H1 (cell line): ENCODE measurements around the gene FOXN1. TPM values are rescaled to one million over a fixed set of nuclear protein-coding genes. Genes with fewer than 3 reads are reported as not detected.

Source experiments
- CTCF ChIA-PET: fragments of 300-600 bp; sonication (Branson Sonifier 250); formaldehyde crosslinking; loops from one replicate; lab custom pipeline; 2021; ENCODE audit not compliant: partially characterized antibody; lab: Charles Lee
- POLR2A ChIA-PET: fragments of 300-600 bp; sonication (Branson Sonifier 250); formaldehyde crosslinking; loops from one replicate; lab custom pipeline; 2021; ENCODE audit warnings: inconsistent platforms; ENCODE audit not compliant: partially characterized antibody; lab: Charles Lee
- DNase-seq, 2 experiments: peaks; one replicate each; pipeline versions ENCODE4 v3.0.0 to v3.0.0-alpha.2; 2010 to 2022; ENCODE audit warnings: low spot score in 2 of 2, low read depth in 1 of 2, mixed read lengths in 1 of 2
- FAIRE-seq: peaks from 2 replicates; lab custom pipeline; 2011; peaks lifted over from hg19 to GRCh38; lab: Jason Lieb, UNC
- H2AFZ ChIP-seq: 2 replicates; pipeline ENCODE4 v1.8.1; 2012; ENCODE audit warnings: low read length, inconsistent platforms
- H2AK5ac ChIP-seq: 2 replicates; pipeline ENCODE4 v1.6.1; 2013; ENCODE audit warnings: low read depth, low read length
- H2BK120ac ChIP-seq: replicated peaks from 2 replicates; pipeline ENCODE3; 2013; ENCODE audit warnings: low read depth, low read length, inconsistent platforms
- H2BK12ac ChIP-seq: 2 replicates; pipeline ENCODE4 v1.6.1; 2013; ENCODE audit warnings: low read depth, low read length
- H2BK15ac ChIP-seq: 2 replicates; pipeline ENCODE4 v1.6.1; 2013; ENCODE audit warnings: low read length
- H2BK20ac ChIP-seq: 2 replicates; pipeline ENCODE4 v1.6.1; 2013; ENCODE audit warnings: low read length
- H2BK5ac ChIP-seq: 2 replicates; pipeline ENCODE4 v1.6.1; 2013; ENCODE audit warnings: low read depth, low read length
- H3K14ac ChIP-seq: 2 replicates; pipeline ENCODE4 v1.6.1; 2013; ENCODE audit warnings: inconsistent platforms; ENCODE audit not compliant: insufficient read length
- H3K18ac ChIP-seq: 2 replicates; pipeline ENCODE4 v1.6.1; 2013; ENCODE audit warnings: low read length; ENCODE audit errors: extremely low read depth
- H3K23ac ChIP-seq: 2 replicates; pipeline ENCODE4 v1.6.1; 2013; ENCODE audit warnings: inconsistent platforms; ENCODE audit not compliant: insufficient read length
- H3K23me2 ChIP-seq: 2 replicates; pipeline ENCODE4 v1.6.1; 2013; ENCODE audit warnings: low read depth, low read length
- H3K27ac ChIP-seq: 2 replicates; pipeline ENCODE4 v1.6.1; 2011; ENCODE audit warnings: low read depth, low read length, inconsistent platforms
- H3K27me3 ChIP-seq, 4 experiments: replicated peaks in 1 of 4; 1 replicate in 1 of 4; 2 replicates in 3 of 4; pipeline versions ENCODE4 v1.6.1 to v1.8.1; 2011 to 2013; ENCODE audit warnings: low read length in 3 of 4, mild to moderate bottlenecking in 3 of 4, inconsistent platforms in 2 of 4, mixed read lengths in 2 of 4, moderate library complexity in 1 of 4; ENCODE audit not compliant: control insufficient read depth in 3 of 4, insufficient read depth in 3 of 4; ENCODE audit errors: extremely low read depth in 1 of 4
- H3K36me3 ChIP-seq, 4 experiments: 2 replicates each; pipeline versions ENCODE4 v1.6.1 to v1.8.1; 2011 to 2013; ENCODE audit warnings: mild to moderate bottlenecking in 4 of 4, low read length in 3 of 4, moderate library complexity in 2 of 4, control low read depth in 1 of 4, inconsistent platforms in 1 of 4; ENCODE audit not compliant: insufficient read depth in 4 of 4, control insufficient read depth in 2 of 4
- H3K4ac ChIP-seq: replicated peaks from 2 replicates; pipeline ENCODE3; 2013; ENCODE audit warnings: low read length, low read depth, mixed read lengths, inconsistent platforms; ENCODE audit not compliant: insufficient read length
- H3K4me1 ChIP-seq, 4 experiments: replicated peaks in 1 of 4; 1 replicate in 1 of 4; 2 replicates in 3 of 4; pipeline versions ENCODE4 v1.6.1 to v1.8.1; 2011 to 2013; ENCODE audit warnings: low read length in 3 of 4, inconsistent platforms in 2 of 4, mixed read lengths in 1 of 4; ENCODE audit not compliant: insufficient read depth in 4 of 4, control insufficient read depth in 3 of 4
- H3K4me2 ChIP-seq, 2 experiments: 2 replicates each; pipeline versions ENCODE4 v1.6.1 to v1.8.1; 2011 to 2013; ENCODE audit warnings: low read depth in 2 of 2, low read length in 2 of 2, control low read depth in 1 of 2, inconsistent platforms in 1 of 2, mild to moderate bottlenecking in 1 of 2; ENCODE audit not compliant: insufficient read depth in 1 of 2
- H3K4me3 ChIP-seq, 4 experiments: fragments of 200-600, 300-600 bp in 1 of 4; sonication (generic), shearing (Covaris generic), sonication (Bioruptor Twin) in 1 of 4; 2 replicates each; pipeline versions ENCODE4 v1.5.1 to v1.8.1; 2011 to 2016; ENCODE audit warnings: low read length in 4 of 4, low read depth in 3 of 4, control low read depth in 2 of 4, inconsistent platforms in 2 of 4, mild to moderate bottlenecking in 2 of 4, mixed read lengths in 1 of 4, moderate library complexity in 1 of 4; ENCODE audit not compliant: insufficient read depth in 2 of 4; ENCODE audit errors: extremely low read depth in 1 of 4
- H3K56ac ChIP-seq: replicated peaks from 2 replicates; pipeline ENCODE3; 2013; ENCODE audit warnings: low read depth, mild to moderate bottlenecking, mixed read lengths, low read length, inconsistent platforms; ENCODE audit not compliant: insufficient read length
- H3K79me1 ChIP-seq: 2 replicates; pipeline ENCODE4 v1.6.1; 2013; ENCODE audit warnings: low read depth, low read length, control low read depth
- H3K79me2 ChIP-seq, 2 experiments: 2 replicates each; pipeline versions ENCODE4 v1.6.1 to v1.8.1; 2012 to 2013; ENCODE audit warnings: low read length in 2 of 2, mild to moderate bottlenecking in 2 of 2, inconsistent platforms in 1 of 2; ENCODE audit not compliant: insufficient read depth in 2 of 2, control insufficient read depth in 1 of 2
- H3K9ac ChIP-seq, 4 experiments: replicated peaks in 1 of 4; 1 replicate in 1 of 4; 2 replicates in 3 of 4; pipeline versions ENCODE4 v1.6.1 to v1.8.1; 2011 to 2013; ENCODE audit warnings: low read depth in 3 of 4, low read length in 3 of 4, control low read depth in 2 of 4, mild to moderate bottlenecking in 2 of 4, moderate library complexity in 2 of 4, inconsistent platforms in 1 of 4; ENCODE audit errors: extremely low read depth in 1 of 4
- H3K9me3 ChIP-seq, 2 experiments: 2 replicates each; pipeline versions ENCODE4 v1.6.1 to v1.8.1; 2012 to 2013; ENCODE audit warnings: mild to moderate bottlenecking in 2 of 2, moderate library complexity in 2 of 2, control low read depth in 1 of 2, inconsistent platforms in 1 of 2, low read depth in 1 of 2, low read length in 1 of 2, mixed read lengths in 1 of 2; ENCODE audit not compliant: insufficient read depth in 2 of 2
- H4K20me1 ChIP-seq, 2 experiments: replicated peaks in 1 of 2; 2 replicates each; pipeline versions ENCODE3 to v1.8.1; 2011 to 2013; ENCODE audit warnings: inconsistent platforms in 2 of 2, low read length in 2 of 2, mild to moderate bottlenecking in 1 of 2; ENCODE audit not compliant: insufficient read depth in 2 of 2, control insufficient read depth in 1 of 2
- H4K5ac ChIP-seq: 2 replicates; pipeline ENCODE4 v1.6.1; 2013; ENCODE audit warnings: low read length, low read depth, mixed read lengths, inconsistent platforms; ENCODE audit not compliant: insufficient read length
- H4K8ac ChIP-seq: 2 replicates; pipeline ENCODE4 v1.8.0; 2013; ENCODE audit warnings: mild to moderate bottlenecking, moderate library complexity, low read length, inconsistent platforms; ENCODE audit not compliant: insufficient read depth; ENCODE audit errors: extremely low read depth
- H4K91ac ChIP-seq: replicated peaks from 2 replicates; pipeline ENCODE3; 2013; ENCODE audit warnings: low read length, mixed read lengths, inconsistent platforms; ENCODE audit not compliant: insufficient read length
- HDAC2 ChIP-seq, 2 experiments: fragments of 300-600 bp in 1 of 2; sonication (generic) in 1 of 2; IDR thresholded peaks; 2 replicates each; pipeline ENCODE4 v1.6.1; 2011 to 2012; ENCODE audit warnings: low read depth in 2 of 2, low read length in 2 of 2, mild to moderate bottlenecking in 2 of 2, moderate library complexity in 2 of 2, borderline replicate concordance in 1 of 2, inconsistent platforms in 1 of 2
- HDAC6 ChIP-seq: IDR thresholded peaks from one replicate; pipeline ENCODE4 v1.7.1; 2012; ENCODE audit warnings: low read depth, mild to moderate bottlenecking, inconsistent platforms, low read length, moderate library complexity
- JUN ChIP-seq: IDR thresholded peaks from 2 replicates; pipeline ENCODE4 v1.6.1; 2011; ENCODE audit warnings: low read depth, mild to moderate bottlenecking, improper control_type of control experiment, low read length
- MAFK ChIP-seq: IDR thresholded peaks from 2 replicates; pipeline ENCODE4 v1.6.1; 2012; ENCODE audit warnings: low read depth, mild to moderate bottlenecking, improper control_type of control experiment, low read length
- RBBP5 ChIP-seq: IDR thresholded peaks from 2 replicates; pipeline ENCODE4 v1.7.1; 2012; ENCODE audit warnings: low read depth, mild to moderate bottlenecking, inconsistent platforms, low read length, moderate library complexity, borderline replicate concordance
- SRF ChIP-seq: IDR thresholded peaks from 2 replicates; pipeline ENCODE4 v1.6.1; 2011; ENCODE audit warnings: mild to moderate bottlenecking, low read depth, low read length, moderate library complexity
- TAF1 ChIP-seq: IDR thresholded peaks from 2 replicates; pipeline ENCODE4 v1.6.1; 2011; ENCODE audit warnings: mild to moderate bottlenecking, low read depth, low read length
- TAF7 ChIP-seq: optimal IDR thresholded peaks from 2 replicates; pipeline ENCODE3; 2011; ENCODE audit warnings: low read depth, mild to moderate bottlenecking, inconsistent platforms, low read length, moderate library complexity, borderline replicate concordance
- YY1 ChIP-seq: IDR thresholded peaks from 2 replicates; pipeline ENCODE4 v1.6.1; 2011; ENCODE audit warnings: low read depth, mild to moderate bottlenecking, low read length
- WGBS, 2 experiments: shearing (Covaris generic) in 1 of 2; methylation state at CpG; one replicate each; pipeline versions ENCODE4 v1.1.6 to v1.1.7; 2013 to 2015; ENCODE audit warnings: low lambda C conversion rate in 2 of 2, mixed read lengths in 2 of 2, inconsistent platforms in 1 of 2, low coverage in 1 of 2, missing lambda C conversion rate in 1 of 2; ENCODE audit not compliant: insufficient replicate concordance in 2 of 2, insufficient coverage in 1 of 2, insufficient read length in 1 of 2; ENCODE audit errors: extremely low coverage in 1 of 2, missing lambda C conversion rate in 1 of 2; 5-methylcytosine and 5-hydroxymethylcytosine counted together
- polyA plus RNA-seq, 7 experiments: library from polyadenylated mRNA; depleted of rRNA in 3 of 7; stranded (reverse) in 5 of 7; unstranded in 2 of 7; fragments of >200 nt in 5 of 7; fragments of 200-250 nt in 2 of 7; gene quantifications; 1 replicate in 5 of 7; 2 replicates in 1 of 7; 4 replicates in 1 of 7; pipeline versions ENCODE4 v1.2.1 to v1.2.3, GENCODE V29; 2011 to 2013; ENCODE audit warnings: missing spikeins in 2 of 7, mixed read lengths in 2 of 7
- total RNA-seq: library from RNA; stranded (reverse); fragmentation: NEBNext Ultra II Directional; extraction: Animal tissue kit (Norgen Biotek cat#: 25700); gene quantifications from 2 replicates; pipeline ENCODE4 v1.2.1, GENCODE V29; 2021
- TF ChIP-seq, protein P1 (sequence below): IDR thresholded peaks from 2 replicates; pipeline ENCODE4 v1.6.1; 2011; ENCODE audit warnings: low read length, improper control_type of control experiment

FOXN1 gene
- total and polyA plus RNA-seq, 2 of the 8 experiments (the other 6 are each of a cell fraction or from before 2014, with no cell fraction given), result not detected

DNA sequence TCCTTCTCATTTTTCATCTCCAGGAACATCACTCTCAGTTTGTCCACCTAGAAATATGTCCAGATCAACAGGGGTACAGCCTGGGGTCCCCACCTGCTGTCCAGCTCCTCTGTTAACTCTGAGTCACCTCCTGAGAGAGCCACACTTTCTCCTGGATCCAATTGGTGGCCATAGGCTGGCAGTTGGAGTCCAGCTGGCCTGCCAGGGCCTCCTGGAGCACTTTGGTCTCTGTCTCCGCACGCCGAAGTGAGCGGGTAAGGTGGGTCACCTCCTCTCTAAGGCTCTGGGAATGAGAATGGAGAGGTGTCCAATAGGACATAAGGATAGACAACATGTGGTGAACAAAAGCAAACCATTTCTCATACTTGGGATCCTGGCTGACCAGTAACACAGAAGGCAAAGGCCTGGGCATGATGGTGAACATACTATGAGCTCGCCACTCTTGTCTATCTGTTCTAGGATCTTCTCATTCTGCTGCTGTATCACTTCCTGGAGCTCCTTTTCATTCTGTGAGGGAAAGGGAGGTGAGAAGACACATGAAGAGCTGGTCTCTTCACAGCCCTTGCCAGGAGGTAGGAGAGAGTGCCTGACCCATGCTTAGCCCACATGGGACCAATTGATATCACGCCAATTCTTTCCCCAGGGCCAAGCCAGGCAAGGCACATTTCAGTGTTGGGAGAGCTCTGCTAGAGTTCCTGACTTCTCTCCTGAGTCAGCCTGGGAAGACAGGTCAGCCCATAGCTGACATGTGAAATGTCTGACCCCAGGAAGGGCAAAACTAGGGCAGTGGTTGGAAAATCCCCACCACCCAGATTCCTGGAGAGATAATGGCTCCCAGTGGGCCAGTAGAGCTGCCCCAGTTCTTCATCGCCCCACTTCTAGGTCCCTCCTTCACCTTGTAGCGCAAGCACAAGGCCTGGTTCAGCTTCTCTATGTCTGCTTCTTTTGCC is 72.4 kb downstream of the FOXN1 start:
- Histone ChIP-seq H2AFZ (no peak overlapping the region), H3K18ac (no peak overlapping the region), H4K8ac (no peak overlapping the region), H2BK12ac (no peak overlapping the region), H3K23me2 (no peaks in the 10 kb centered on the region; the same call in 1 of the 2 replicates), H4K91ac (no peak overlapping the region), H3K4me2 (no peak overlapping the region), H2BK15ac (no peak overlapping the region), H3K4me1 (peaks cover 2 to 9% (median 5%) of the 10 kb centered on the region in 4 experiments; a peak in 6 of 7 replicates), H3K27me3 (no peaks in the 10 kb centered on the region), H4K5ac (no peak overlapping the region), H2BK20ac (no peak overlapping the region), H3K56ac (no peak overlapping the region), H2BK5ac (no peak overlapping the region), H3K9me3 (no peaks in the 10 kb centered on the region), H3K9ac (no peak overlapping the region), H4K20me1 (peaks cover 3 to 4% of the 10 kb centered on the region in 2 experiments), H3K14ac (no peak overlapping the region), H3K27ac (no peak overlapping the region), H3K79me1 (no peaks in the 10 kb centered on the region), H3K4me3 (no peak overlapping the region), H3K23ac (no peak overlapping the region), H3K36me3 (peaks cover 26 to 53% (median 48%) of the 10 kb centered on the region in 4 experiments), H2AK5ac (no peak overlapping the region), H3K4ac (no peak overlapping the region), H3K79me2 (no peaks in the 10 kb centered on the region), H2BK120ac (no peak overlapping the region)
- CTCF ChIA-PET, result interaction anchor here (0.8 to 1.6 kb wide), 7 partner anchors 10 to 34 kb away, joined by 3 to 7 read pairs (median 4); no protein-coding TSS in a partner anchor
- POLR2A ChIA-PET, result interaction anchor here (0.7 to 3.3 kb wide), 13 partner anchors 11 to 147 kb away, joined by 3 to 21 read pairs (median 5); no protein-coding TSS in a partner anchor
- DNase-seq (no peak), FAIRE-seq (no peak)
- 94% methylated on average over 8 of the region's 8 CpGs; no CpG with 5 or more reads in 1 of the 2 experiments for WGBS, 2 experiments
- TF ChIP-seq, protein P1, sequence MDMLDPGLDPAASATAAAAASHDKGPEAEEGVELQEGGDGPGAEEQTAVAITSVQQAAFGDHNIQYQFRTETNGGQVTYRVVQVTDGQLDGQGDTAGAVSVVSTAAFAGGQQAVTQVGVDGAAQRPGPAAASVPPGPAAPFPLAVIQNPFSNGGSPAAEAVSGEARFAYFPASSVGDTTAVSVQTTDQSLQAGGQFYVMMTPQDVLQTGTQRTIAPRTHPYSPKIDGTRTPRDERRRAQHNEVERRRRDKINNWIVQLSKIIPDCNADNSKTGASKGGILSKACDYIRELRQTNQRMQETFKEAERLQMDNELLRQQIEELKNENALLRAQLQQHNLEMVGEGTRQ, result no peak
- TF ChIP-seq TAF7 (no peak), HDAC2 (IDR thresholded peaks at IDR 0.05; ENCODE audit: borderline replicate concordance in 1 of 2, low read depth in 2 of 2, low read length in 2 of 2) (no peak), YY1 (no peak), TAF1 (no peak), RBBP5 (no peak), HDAC6 (no peak), MAFK (no peak), SRF (no peak), JUN (no peak)
